IMR-90 (cell line): ENCODE measurements around the gene GP9. TPM values are rescaled to one million over a fixed set of nuclear protein-coding genes. Genes with fewer than 3 reads are reported as not detected.
A peak's percentile ranks its signal among the peaks of the same experiment; 100 is the strongest.
"Not testable (repeated sequence)": the region's sequence is repeated elsewhere in the genome, so short reads cannot be mapped to it uniquely, and the experiment has no call there.

ENCODE experiments used
- ATAC-seq: fragments of 200-7000 bp; cut with Tn5 transposase; 2 replicates; pipeline ENCODE4 v1.9.1; 2020; ENCODE audit warnings: low read depth, mild to moderate bottlenecking, moderate library complexity
- BruUV-seq: library from RNA; stranded (reverse); fragments of 400-500 nt; replicated peaks from 2 replicates; lab custom pipeline; 2021; lab: Mats Ljungman, UMichigan
- CTCF ChIA-PET: fragments of 300-600 bp; formaldehyde crosslinking; extraction: SDS; loops from one replicate; lab custom pipeline; 2021; ENCODE audit warnings: antibody characterized with exemption; lab: Yijun Ruan, JAX
- POLR2A ChIA-PET: fragments of 300-600 bp; sonication (Branson Sonifier 250); formaldehyde crosslinking; loops from one replicate; lab custom pipeline; 2022; ENCODE audit warnings: antibody characterized with exemption; ENCODE audit not compliant: unreplicated experiment; lab: Charles Lee
- DNase-seq: peaks from one replicate; pipeline ENCODE4 v3.0.0; 2013
- H2AFZ ChIP-seq: replicated peaks from 2 replicates; pipeline ENCODE3; 2013; ENCODE audit warnings: low read length, mild to moderate bottlenecking; ENCODE audit not compliant: poor library complexity
- H2AK5ac ChIP-seq: 2 replicates; pipeline ENCODE4 v1.6.1; 2013; ENCODE audit warnings: low read depth, low read length, inconsistent platforms
- H2AK9ac ChIP-seq: replicated peaks from 2 replicates; pipeline ENCODE3; 2013; ENCODE audit warnings: mild to moderate bottlenecking, low read depth, low read length, moderate library complexity; ENCODE audit not compliant: poor library complexity
- H2BK120ac ChIP-seq: 2 replicates; pipeline ENCODE4 v1.6.1; 2013; ENCODE audit warnings: low read depth, low read length, inconsistent platforms
- H2BK15ac ChIP-seq: 3 replicates; pipeline ENCODE4 v1.6.1; 2013; ENCODE audit warnings: low read depth, low read length, inconsistent platforms
- H2BK20ac ChIP-seq: 2 replicates; pipeline ENCODE4 v1.6.1; 2013; ENCODE audit warnings: low read depth, mild to moderate bottlenecking, inconsistent platforms, low read length, moderate library complexity
- H2BK5ac ChIP-seq: 2 replicates; pipeline ENCODE4 v1.6.1; 2013; ENCODE audit warnings: mild to moderate bottlenecking, low read depth, low read length, inconsistent platforms; ENCODE audit not compliant: poor library complexity, severe bottlenecking
- H3K14ac ChIP-seq: replicated peaks from 2 replicates; pipeline ENCODE4 v1.6.1; 2013; ENCODE audit warnings: low read depth, low read length, inconsistent platforms
- H3K18ac ChIP-seq: 2 replicates; pipeline ENCODE4 v1.6.1; 2013; ENCODE audit warnings: low read depth, low read length, control low read depth
- H3K23ac ChIP-seq: 2 replicates; pipeline ENCODE4 v1.6.1; 2013; ENCODE audit warnings: low read depth, low read length, inconsistent platforms
- H3K27ac ChIP-seq: 2 replicates; pipeline ENCODE4 v1.5.1; 2013; ENCODE audit warnings: mild to moderate bottlenecking, control low read depth, low read length; ENCODE audit not compliant: insufficient read depth
- H3K27me3 ChIP-seq: 2 replicates; pipeline ENCODE4 v1.6.1; 2013; ENCODE audit warnings: low read length; ENCODE audit not compliant: control insufficient read depth, insufficient read depth
- H3K36me3 ChIP-seq: 2 replicates; pipeline ENCODE4 v1.6.1; 2013; ENCODE audit warnings: low read length, mixed read lengths; ENCODE audit not compliant: control insufficient read depth, insufficient read depth
- H3K4ac ChIP-seq: 2 replicates; pipeline ENCODE4 v1.6.1; 2013; ENCODE audit warnings: low read depth, low read length, inconsistent platforms
- H3K4me1 ChIP-seq: 2 replicates; pipeline ENCODE4 v1.6.1; 2013; ENCODE audit warnings: low read length, mixed read lengths; ENCODE audit not compliant: control insufficient read depth, insufficient read depth
- H3K4me2 ChIP-seq: 2 replicates; pipeline ENCODE4 v1.6.1; 2013; ENCODE audit warnings: low read depth, mild to moderate bottlenecking, control low read depth, low read length, moderate library complexity
- H3K4me3 ChIP-seq: 2 replicates; pipeline ENCODE4 v1.5.1; 2013; ENCODE audit warnings: low read depth, mild to moderate bottlenecking, control low read depth, low read length, moderate library complexity; ENCODE audit not compliant: insufficient read depth
- H3K56ac ChIP-seq: 2 replicates; pipeline ENCODE4 v1.6.1; 2013; ENCODE audit warnings: low read length, inconsistent platforms; ENCODE audit not compliant: insufficient read depth; ENCODE audit errors: extremely low read depth
- H3K79me1 ChIP-seq, 2 experiments: 2 replicates each; pipeline ENCODE4 v1.6.1; 2013; ENCODE audit warnings: low read length in 2 of 2, inconsistent platforms in 1 of 2, low read depth in 1 of 2
- H3K9ac ChIP-seq: 2 replicates; pipeline ENCODE4 v1.6.1; 2013; ENCODE audit warnings: low read depth, low read length, control low read depth
- H3K9me1 ChIP-seq: 2 replicates; pipeline ENCODE4 v1.6.1; 2013; ENCODE audit warnings: low read length, inconsistent platforms; ENCODE audit not compliant: insufficient read depth
- H3K9me3 ChIP-seq: 2 replicates; pipeline ENCODE4 v1.6.1; 2013; ENCODE audit warnings: low read length; ENCODE audit not compliant: control insufficient read depth, insufficient read depth
- H4K20me1 ChIP-seq: 2 replicates; pipeline ENCODE4 v1.6.1; 2013; ENCODE audit warnings: low read length, inconsistent platforms; ENCODE audit not compliant: insufficient read depth
- H4K5ac ChIP-seq: 2 replicates; pipeline ENCODE4 v1.6.1; 2013; ENCODE audit warnings: mild to moderate bottlenecking, low read depth, low read length, control low read depth
- H4K8ac ChIP-seq, 2 experiments: 2 replicates each; pipeline ENCODE4 v1.6.1; 2013; ENCODE audit warnings: low read depth in 2 of 2, low read length in 2 of 2, control low read depth in 1 of 2, inconsistent platforms in 1 of 2
- H4K91ac ChIP-seq: 2 replicates; pipeline ENCODE4 v1.6.1; 2013; ENCODE audit warnings: low read depth, low read length, inconsistent platforms; ENCODE audit not compliant: insufficient read depth
- WGBS, 2 experiments: methylation state at CpG; one replicate each; pipeline versions ENCODE4 v1.1.5 to v1.1.7; 2013; ENCODE audit warnings: missing lambda C conversion rate in 2 of 2; ENCODE audit not compliant: insufficient read length in 1 of 2; ENCODE audit errors: extremely low coverage in 2 of 2; 5-methylcytosine and 5-hydroxymethylcytosine counted together
- dilution Hi-C: fragments of 300-500 bp; cut with HindIII; formaldehyde crosslinking; loops from one replicate; pipeline ENCODE4 v1.14.3; 2018; ENCODE audit warnings: low sequenced_read_pairs; ENCODE audit not compliant: unreplicated experiment
- in situ Hi-C: fragments of 300-500 bp; cut with MboI; formaldehyde crosslinking; loops from 3 replicates; pipeline ENCODE4 v1.14.3; 2019; ENCODE audit warnings: low sequenced_read_pairs, inconsistent platforms, mixed read lengths
- intact Hi-C: fragments of 100-400 bp; cut with micrococcal nuclease; formaldehyde crosslinking; loops from 2 replicates; pipeline ENCODE4 v1.10.0; 2022
- polyA plus RNA-seq, 3 experiments: library from polyadenylated mRNA; depleted of rRNA; stranded (reverse); fragments of >200 nt; gene quantifications; 2 replicates each; pipeline ENCODE4 v1.2.3, GENCODE V29; 2012; ENCODE audit warnings: low replicate concordance in 1 of 3
- total RNA-seq: library from RNA; depleted of rRNA; stranded (reverse); fragments of >200 nt; gene quantifications from 2 replicates; pipeline ENCODE4 v1.2.3, GENCODE V29; 2012

The GP9 gene
- total and polyA plus RNA-seq, 2 of the 4 experiments (the other 2 are of a cell fraction): not detected

DNA sequence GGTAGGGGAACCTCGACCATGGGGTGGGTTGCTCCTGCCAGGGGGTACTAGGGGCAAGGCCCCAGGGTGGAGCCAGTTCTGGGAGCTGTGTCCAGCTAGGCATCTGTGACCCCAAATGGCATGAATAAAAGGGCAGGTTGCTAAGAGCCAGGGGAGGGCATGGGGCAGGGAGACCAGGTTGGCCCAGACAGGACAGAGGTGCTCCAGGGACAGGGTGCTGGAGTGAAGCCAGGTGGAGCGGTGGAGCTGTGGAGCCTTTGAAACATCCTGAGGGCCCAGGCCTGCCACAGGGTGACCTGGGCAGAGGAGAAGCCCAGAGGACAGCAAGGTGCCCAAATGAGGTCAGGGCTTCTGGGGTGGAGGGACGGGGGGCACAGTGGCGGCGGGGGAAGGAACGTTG, 27.7 kb downstream of the GP9 start:
- H3K4me3 ChIP-seq, H3K27ac ChIP-seq, H3K23ac ChIP-seq, H4K8ac ChIP-seq, H4K20me1 ChIP-seq, DNase-seq, in situ Hi-C loops, H3K4me2 ChIP-seq, H3K79me1 ChIP-seq, H2BK5ac ChIP-seq, H3K56ac ChIP-seq, H2AK5ac ChIP-seq, H3K4me1 ChIP-seq, CTCF ChIA-PET, H3K9me1 ChIP-seq, H4K91ac ChIP-seq, H3K18ac ChIP-seq, H3K27me3 ChIP-seq, H3K36me3 ChIP-seq, H4K5ac ChIP-seq, H3K9me3 ChIP-seq, H2BK120ac ChIP-seq, POLR2A ChIA-PET, H2AK9ac ChIP-seq, H2BK15ac ChIP-seq, H3K4ac ChIP-seq, H3K9ac ChIP-seq, H3K14ac ChIP-seq, H2AFZ ChIP-seq, intact Hi-C loops, dilution Hi-C loops, BruUV-seq, H2BK20ac ChIP-seq: not testable (repeated sequence)
- ATAC-seq: 0 out of 2 replicates have a peak, but pooled peaks have one; percentile 6
- WGBS, 2 experiments: no CpG with 5 or more reads among the region's 6 CpGs
